Measurements from ENCODE around the gene KRT9. TPM values are rescaled to one million over a fixed set of nuclear protein-coding genes. Genes with fewer than 3 reads are reported as not detected.

The KRT9 gene
- total RNA-seq, 1 experiment from 2014 or later, result not detected

- ATAC-seq, result peak; percentile 14
- DNase-seq, result peak; percentile 81
- Histone ChIP-seq H3K9me2 (replicated peaks; ENCODE audit: low read length) (no peaks in the 10 kb centered on the region), H3K4me1 (ENCODE audit: insufficient read depth, low read length) (peaks cover 64% of the 10 kb centered on the region), H2AFZ (ENCODE audit: low read length) (no peak within 1 kb of the TSS), H3K36me3 (ENCODE audit: low read depth, low read length) (peaks cover 10% of the 10 kb centered on the region; the same call in 1 of the 2 replicates), H3K79me2 (ENCODE audit: low read length) (no peaks in the 10 kb centered on the region), H3K27ac (ENCODE audit: low read length) (peak within 1 kb of the TSS; percentile 97), H3K9ac (ENCODE audit: low read length) (peak within 1 kb of the TSS; percentile 83), H3K4me3 (ENCODE audit: low read length) (peak within 1 kb of the TSS; percentile 22; the same call in 1 of the 2 replicates), H3F3A (ENCODE audit: low read length, unreplicated experiment) (peaks cover 11% of the 10 kb centered on the region), H3K4me2 (ENCODE audit: low read length) (peak within 1 kb of the TSS; percentile 60), H3K9me3 (ENCODE audit: low read length) (no peaks in the 10 kb centered on the region), H3K27me3 (ENCODE audit: low read length) (no peaks in the 10 kb centered on the region), H4K20me1 (ENCODE audit: low read length) (no peaks in the 10 kb centered on the region)
- ChIA-PET CTCF (interaction anchor here (0.6 to 1.8 kb wide), 2 partner anchors 30 to 34 kb away, joined by 8 to 19 read pairs; no protein-coding TSS in a partner anchor), POLR2A (ENCODE audit: unreplicated experiment) (interaction anchor here (0.9 kb wide), 1 partner anchor 30 kb away, joined by 30 read pairs; no protein-coding TSS in a partner anchor)
- TF ChIP-seq, protein P1, sequence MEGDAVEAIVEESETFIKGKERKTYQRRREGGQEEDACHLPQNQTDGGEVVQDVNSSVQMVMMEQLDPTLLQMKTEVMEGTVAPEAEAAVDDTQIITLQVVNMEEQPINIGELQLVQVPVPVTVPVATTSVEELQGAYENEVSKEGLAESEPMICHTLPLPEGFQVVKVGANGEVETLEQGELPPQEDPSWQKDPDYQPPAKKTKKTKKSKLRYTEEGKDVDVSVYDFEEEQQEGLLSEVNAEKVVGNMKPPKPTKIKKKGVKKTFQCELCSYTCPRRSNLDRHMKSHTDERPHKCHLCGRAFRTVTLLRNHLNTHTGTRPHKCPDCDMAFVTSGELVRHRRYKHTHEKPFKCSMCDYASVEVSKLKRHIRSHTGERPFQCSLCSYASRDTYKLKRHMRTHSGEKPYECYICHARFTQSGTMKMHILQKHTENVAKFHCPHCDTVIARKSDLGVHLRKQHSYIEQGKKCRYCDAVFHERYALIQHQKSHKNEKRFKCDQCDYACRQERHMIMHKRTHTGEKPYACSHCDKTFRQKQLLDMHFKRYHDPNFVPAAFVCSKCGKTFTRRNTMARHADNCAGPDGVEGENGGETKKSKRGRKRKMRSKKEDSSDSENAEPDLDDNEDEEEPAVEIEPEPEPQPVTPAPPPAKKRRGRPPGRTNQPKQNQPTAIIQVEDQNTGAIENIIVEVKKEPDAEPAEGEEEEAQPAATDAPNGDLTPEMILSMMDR (conservative IDR thresholded peaks at IDR 0.05; ENCODE audit: low read depth, low read length), result peak; percentile 36; the same call in 1 of the 2 replicates
- TF ChIP-seq EZH2 (IDR thresholded peaks at IDR 0.05; ENCODE audit: low read length, unreplicated experiment), result no peak
- intact Hi-C loops (cut with micrococcal nuclease), result loop anchor here (2.0 to 10.0 kb wide), 2 partner anchors 616 to 714 kb away; no protein-coding TSS in a partner anchor
- BruUV-seq (replicated peaks), result no TSS peak
These were observed 52.9 kb downstream of the KRT9 start, which contains the start of gene KRT15 for GRCh38 chr17:41518789-41519449. Gene KRT15 (minus strand): TSS chr17:41518890. CDS start chr17:41518827, 63 bp downstream.

DNA sequence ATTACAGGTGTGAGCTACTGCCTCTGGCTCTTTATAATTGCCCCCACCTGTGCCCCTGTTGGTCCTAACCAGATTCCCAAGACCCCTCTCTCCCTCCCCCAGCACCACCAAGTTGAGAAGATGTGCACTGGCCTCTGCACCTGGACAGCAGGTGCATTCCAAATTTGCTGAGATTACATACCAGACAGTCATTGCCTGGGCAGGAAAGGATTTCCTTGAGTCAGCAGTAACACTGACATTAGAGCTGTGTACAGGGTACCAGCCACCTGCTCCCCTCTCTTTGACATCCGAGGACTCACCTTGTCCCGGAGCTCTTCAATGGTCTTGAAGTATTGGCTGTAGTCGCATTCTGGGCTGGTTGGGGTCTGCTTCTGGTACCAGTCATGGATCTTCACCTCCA, 53.8 kb downstream of the KRT9 start:
- TF ChIP-seq EZH2phosphoT487 (IDR thresholded peaks at IDR 0.05; ENCODE audit: borderline replicate concordance, low read length) (no peak), EZH2 (IDR thresholded peaks at IDR 0.05; ENCODE audit: low read length, unreplicated experiment) (no peak)
- TF ChIP-seq, protein P1 (conservative IDR thresholded peaks at IDR 0.05; ENCODE audit: low read depth, low read length), result no peak
- H3F3A ChIP-seq (ENCODE audit: low read length, unreplicated experiment), result peaks cover 7% of the 10 kb centered on the region
- H4K20me1 ChIP-seq (ENCODE audit: low read length), result no peaks in the 10 kb centered on the region
- no peak overlapping the region for H2AFZ ChIP-seq (ENCODE audit: low read length)
- CTCF ChIA-PET, result interaction anchor here (0.6 to 1.8 kb wide), 2 partner anchors 15 to 31 kb away, joined by 3 to 8 read pairs; no protein-coding TSS in a partner anchor
- H3K27ac ChIP-seq (ENCODE audit: low read length), result peak overlapping the region; percentile 97; the same call in 1 of the 2 replicates
- ATAC-seq, result no peak
- H3K4me1 ChIP-seq (ENCODE audit: insufficient read depth, low read length), result peaks cover 55% of the 10 kb centered on the region
- intact Hi-C loops (cut with micrococcal nuclease), result loop anchor here (2.0 to 10.0 kb wide), 2 partner anchors 615 to 713 kb away; no protein-coding TSS in a partner anchor
- H3K36me3 ChIP-seq (ENCODE audit: low read depth, low read length), result peaks cover 8% of the 10 kb centered on the region; the same call in 1 of the 2 replicates
- DNase-seq, result no peak
- no TSS peak for BruUV-seq (replicated peaks)
- H3K9ac ChIP-seq (ENCODE audit: low read length), result no peak overlapping the region
- POLR2A ChIA-PET (ENCODE audit: unreplicated experiment), result interaction anchor here (0.6 kb wide), 1 partner anchor 18 kb away, joined by 9 read pairs; no protein-coding TSS in a partner anchor
- H3K4me3 ChIP-seq (ENCODE audit: low read length), result 0 out of 2 replicates have a peak overlapping the region, but pooled peaks have one; percentile 18
- H3K9me3 ChIP-seq (ENCODE audit: low read length), result no peaks in the 10 kb centered on the region
- H3K9me2 ChIP-seq (replicated peaks; ENCODE audit: low read length), result no peaks in the 10 kb centered on the region
- H3K4me2 ChIP-seq (ENCODE audit: low read length), result peak overlapping the region; percentile 47
- H3K79me2 ChIP-seq (ENCODE audit: low read length), result no peaks in the 10 kb centered on the region
- H3K27me3 ChIP-seq (ENCODE audit: low read length), result no peaks in the 10 kb centered on the region
